Mucosa of rectum (tissue), 2 donors: Measurements from ENCODE around the gene DIS3L2.

Source experiments
- H3K27ac ChIP-seq, 2 donors: one replicate each; pipeline ENCODE4 v1.7.0; 2013; ENCODE audit warnings: inconsistent platforms in 2 of 2, low read depth in 2 of 2, low read length in 2 of 2
- H3K27me3 ChIP-seq, 2 donors: one replicate each; pipeline ENCODE4 v1.7.0; 2013; ENCODE audit warnings: low read length in 2 of 2; ENCODE audit not compliant: control insufficient read depth in 2 of 2, insufficient read depth in 2 of 2
- H3K36me3 ChIP-seq, 2 donors: one replicate each; pipeline ENCODE4 v1.7.0; 2013; ENCODE audit warnings: low read length in 2 of 2; ENCODE audit not compliant: control insufficient read depth in 2 of 2, insufficient read depth in 2 of 2
- H3K4me1 ChIP-seq, 2 donors: one replicate each; pipeline ENCODE4 v1.7.0; 2013; ENCODE audit warnings: low read length in 2 of 2, mild to moderate bottlenecking in 1 of 2; ENCODE audit not compliant: control insufficient read depth in 2 of 2, insufficient read depth in 2 of 2
- H3K4me3 ChIP-seq, 2 donors: one replicate each; pipeline ENCODE4 v1.7.0; 2013; ENCODE audit warnings: low read length in 2 of 2
- H3K9ac ChIP-seq, 2 donors: one replicate each; pipeline ENCODE4 v1.7.0; 2013; ENCODE audit warnings: low read length in 2 of 2, low read depth in 1 of 2, mild to moderate bottlenecking in 1 of 2
- H3K9me3 ChIP-seq, 2 donors: one replicate each; pipeline ENCODE4 v1.7.0; 2013; ENCODE audit warnings: low read length in 2 of 2; ENCODE audit not compliant: control insufficient read depth in 2 of 2
- donor health status: healthy.
- donor health status: Normal muscosa, but diverticular disease.

Gene DIS3L2

GRCh38 chr2:231923951-231924888 lies 37.3 kb upstream of the DIS3L2 start:
- no peak overlapping the region for H3K27ac ChIP-seq
- peaks cover 11 to 12% of the 10 kb centered on the region in 2 donors for H3K4me1 ChIP-seq
- no peaks in the 10 kb centered on the region for H3K9me3 ChIP-seq
- peaks cover 39 to 55% of the 10 kb centered on the region in 2 donors for H3K27me3 ChIP-seq
- H3K36me3 ChIP-seq: no peaks in the 10 kb centered on the region
- no peak overlapping the region for H3K9ac ChIP-seq
- no peak overlapping the region for H3K4me3 ChIP-seq

GRCh38 chr2:231924889-231925275 lies 36.6 kb upstream of the DIS3L2 start:
- Histone ChIP-seq H3K36me3 (no peaks in the 10 kb centered on the region), H3K4me3 (peak overlapping the region in 1 of 2 donors; percentile 32), H3K27me3 (peaks cover 39 to 56% of the 10 kb centered on the region in 2 donors), H3K9ac (no peak overlapping the region), H3K9me3 (no peaks in the 10 kb centered on the region), H3K27ac (no peak overlapping the region), H3K4me1 (peaks cover 11 to 12% of the 10 kb centered on the region in 2 donors)

GRCh38 chr2:231925303-231926179 lies 36.0 kb upstream of the DIS3L2 start:
- peaks cover 11 to 12% of the 10 kb centered on the region in 2 donors for H3K4me1 ChIP-seq
- no peaks in the 10 kb centered on the region for H3K36me3 ChIP-seq
- no peak overlapping the region for H3K27ac ChIP-seq
- no peaks in the 10 kb centered on the region for H3K9me3 ChIP-seq
- no peak overlapping the region for H3K9ac ChIP-seq
- peak overlapping the region; percentile 32 to 44 for H3K4me3 ChIP-seq
- H3K27me3 ChIP-seq: peaks cover 39 to 56% of the 10 kb centered on the region in 2 donors

GRCh38 chr2:231926180-231926741 lies 35.3 kb upstream of the DIS3L2 start, which contains the start of gene NPPC:
Gene NPPC (minus strand): TSS chr2:231926396. CDS start chr2:231926249, 147 bp downstream.
- H3K9me3 ChIP-seq: no peaks in the 10 kb centered on the region
- H3K9ac ChIP-seq: no peak within 1 kb of the TSS
- H3K27ac ChIP-seq: no peak within 1 kb of the TSS
- peaks cover 11 to 12% of the 10 kb centered on the region in 2 donors for H3K4me1 ChIP-seq
- peaks cover 39 to 53% of the 10 kb centered on the region in 2 donors for H3K27me3 ChIP-seq
- H3K4me3 ChIP-seq: peak within 1 kb of the TSS; percentile 44 to 54
- no peaks in the 10 kb centered on the region for H3K36me3 ChIP-seq

GRCh38 chr2:231926761-231927565 lies 34.5 kb upstream of the DIS3L2 start:
- Histone ChIP-seq H3K9ac (no peak overlapping the region), H3K27ac (no peak overlapping the region), H3K4me3 (peak overlapping the region; percentile 17 to 54), H3K36me3 (no peaks in the 10 kb centered on the region), H3K27me3 (peaks cover 36 to 53% of the 10 kb centered on the region in 2 donors), H3K9me3 (no peaks in the 10 kb centered on the region), H3K4me1 (peaks cover 11 to 12% of the 10 kb centered on the region in 2 donors)

GRCh38 chr2:231927566-231927890 lies 34.0 kb upstream of the DIS3L2 start:
- Histone ChIP-seq H3K27me3 (peaks cover 36 to 49% of the 10 kb centered on the region in 2 donors), H3K36me3 (no peaks in the 10 kb centered on the region), H3K9ac (no peak overlapping the region), H3K9me3 (no peaks in the 10 kb centered on the region), H3K4me1 (peaks cover 11 to 12% of the 10 kb centered on the region in 2 donors), H3K4me3 (no peak overlapping the region), H3K27ac (no peak overlapping the region)

- Histone ChIP-seq H3K27ac (no peak overlapping the region), H3K4me1 (peaks cover 11 to 12% of the 10 kb centered on the region in 2 donors), H3K9ac (no peak overlapping the region), H3K9me3 (no peaks in the 10 kb centered on the region), H3K27me3 (peaks cover 36 to 42% of the 10 kb centered on the region in 2 donors), H3K36me3 (no peaks in the 10 kb centered on the region), H3K4me3 (no peak overlapping the region)
Measured at GRCh38 chr2:231928481-231928880, 33.0 kb upstream of the DIS3L2 start.

GRCh38 chr2:231928901-231929725 lies 32.4 kb upstream of the DIS3L2 start:
- Histone ChIP-seq H3K4me1 (peaks cover 11 to 12% of the 10 kb centered on the region in 2 donors), H3K9ac (no peak overlapping the region), H3K36me3 (no peaks in the 10 kb centered on the region), H3K27ac (no peak overlapping the region), H3K4me3 (no peak overlapping the region), H3K9me3 (no peaks in the 10 kb centered on the region), H3K27me3 (peaks cover 32 to 39% of the 10 kb centered on the region in 2 donors)
